H54 (cell line): ENCODE data around the gene DIS3L2.
"Not testable (repeated sequence)": the region's sequence is repeated elsewhere in the genome, so short reads cannot be mapped to it uniquely, and the experiment has no call there.

Experiments
- DNase-seq: peaks from one replicate; pipeline ENCODE4 v3.0.0; 2011; ENCODE audit warnings: low spot score, mixed read lengths; ENCODE audit not compliant: insufficient read length
- FAIRE-seq: peaks from 3 replicates; lab custom pipeline; 2011; peaks lifted over from hg19 to GRCh38; lab: Jason Lieb, UNC
- POLR2A ChIP-seq: IDR thresholded peaks from 2 replicates; pipeline ENCODE4 v1.6.1; 2011; ENCODE audit warnings: low read depth, mild to moderate bottlenecking, low read length

The DIS3L2 gene

DNA sequence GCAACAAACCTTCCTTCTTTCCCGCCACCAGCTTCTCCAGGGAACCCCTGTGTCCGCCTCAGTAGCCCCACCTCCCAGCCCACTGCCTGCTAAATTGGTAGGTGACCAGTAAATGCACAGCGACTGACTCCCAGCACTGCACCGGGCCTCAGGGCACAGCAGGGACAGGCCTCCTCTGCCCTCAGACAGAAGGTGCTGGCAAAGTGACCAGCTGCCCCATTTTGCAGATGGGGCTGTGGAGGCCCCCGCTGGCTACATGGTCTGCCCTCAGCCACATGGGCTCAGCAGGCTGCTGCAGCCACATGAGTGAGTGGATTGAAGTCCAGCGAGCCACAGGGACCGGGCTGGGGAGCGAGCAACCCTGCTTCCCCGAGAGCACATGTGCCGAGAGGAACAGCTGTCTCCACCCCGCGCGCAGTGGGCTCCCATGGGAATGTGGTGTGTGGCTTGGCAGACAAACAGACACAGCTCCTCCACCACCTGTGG lies 27.6 kb upstream of the DIS3L2 start:
- FAIRE-seq (no peak), DNase-seq (no peak)
- TF ChIP-seq POLR2A: no peak

DNA sequence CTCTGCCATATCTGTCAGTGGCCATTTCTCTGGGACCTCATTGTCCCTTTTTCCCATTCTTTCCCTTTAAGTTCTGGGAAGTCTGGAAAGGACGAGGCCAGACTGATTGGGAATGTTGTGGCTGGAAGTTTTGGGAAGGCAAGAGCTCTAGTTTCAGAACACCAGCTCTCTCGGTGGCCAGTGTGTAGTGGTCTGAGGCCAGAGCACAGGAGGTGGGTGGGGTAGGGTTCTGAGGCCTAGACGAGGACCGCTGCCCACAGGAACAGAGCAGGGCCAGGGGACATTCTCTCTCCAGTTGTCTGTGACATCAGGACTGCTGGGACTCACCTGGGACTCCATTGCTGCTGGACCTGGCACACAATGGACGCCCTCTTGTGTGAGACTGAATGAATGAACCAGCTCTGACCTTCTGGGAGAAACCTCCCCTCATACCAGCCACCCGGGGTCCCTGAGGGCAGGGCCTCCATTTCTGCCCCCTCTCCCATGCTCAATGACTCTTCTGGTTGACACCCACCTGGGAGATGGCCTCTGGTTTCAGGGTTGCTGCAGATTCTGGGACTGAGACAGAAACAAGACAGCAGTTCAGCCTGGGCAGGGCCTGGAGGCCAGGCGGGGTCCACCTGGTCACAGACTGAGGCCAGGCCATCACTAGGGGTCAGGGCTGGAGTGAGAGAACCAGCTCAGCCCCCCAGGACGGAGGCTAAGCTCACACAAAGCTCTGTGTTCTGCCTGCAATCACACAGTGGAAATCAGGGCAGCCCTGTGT lies 26.9 kb upstream of the DIS3L2 start:
- FAIRE-seq: no peak
- no peak for DNase-seq
- no peak for TF ChIP-seq POLR2A

DNA sequence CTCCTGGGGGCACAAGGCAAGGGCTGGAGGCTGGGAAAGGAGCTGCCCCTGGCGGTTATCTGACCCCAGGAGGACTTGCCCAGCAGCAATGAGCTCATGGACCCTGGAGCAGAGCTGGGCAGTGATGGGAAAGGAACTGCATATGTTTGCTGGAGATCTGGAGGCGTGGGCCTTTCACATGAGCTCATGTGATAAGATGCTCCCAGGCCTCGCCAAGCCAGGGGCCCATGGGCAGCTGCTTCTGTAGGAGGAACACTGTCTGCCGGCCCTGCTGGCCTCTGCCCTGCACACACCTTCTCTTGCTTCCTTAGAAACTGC lies 26.3 kb upstream of the DIS3L2 start:
- no peak for TF ChIP-seq POLR2A
- no peak for DNase-seq
- FAIRE-seq: no peak

GRCh38 chr2:231935815-231936214 lies 25.7 kb upstream of the DIS3L2 start:
- no peak for TF ChIP-seq POLR2A
- DNase-seq: no peak
- FAIRE-seq: no peak

DNA sequence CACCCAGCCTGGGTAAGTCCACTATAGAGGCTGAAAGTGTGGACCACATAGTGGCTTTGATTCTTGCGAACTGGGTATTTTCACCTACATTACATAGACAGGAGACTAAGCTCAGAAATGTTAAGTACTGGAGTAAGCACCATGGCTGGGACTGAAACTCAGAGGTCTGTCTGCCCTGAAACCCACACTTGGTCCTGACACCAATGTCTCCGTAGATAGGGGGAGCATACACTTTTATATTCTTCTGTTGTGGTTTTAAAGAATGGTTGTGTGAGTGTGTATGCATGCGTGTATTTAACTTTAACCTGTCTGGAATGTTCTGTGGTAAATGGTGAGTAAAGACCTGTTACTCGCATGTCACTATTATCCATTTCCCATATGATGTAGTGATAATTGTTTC lies 25.0 kb upstream of the DIS3L2 start:
- DNase-seq (no peak), FAIRE-seq (no peak)
- TF ChIP-seq POLR2A: no peak

- no peak for FAIRE-seq
- DNase-seq: no peak
- no peak for TF ChIP-seq POLR2A
Measured at GRCh38 chr2:231937057-231937456, 24.5 kb upstream of the DIS3L2 start.

- DNase-seq (no peak), FAIRE-seq (no peak)
- TF ChIP-seq POLR2A: no peak
Measured at GRCh38 chr2:231939022-231939421, 22.5 kb upstream of the DIS3L2 start.

GRCh38 chr2:231940795-231941194 lies 20.7 kb upstream of the DIS3L2 start:
- TF ChIP-seq POLR2A: no peak
- no peak for FAIRE-seq
- no peak for DNase-seq

- TF ChIP-seq POLR2A: no peak
- DNase-seq (no peak), FAIRE-seq (no peak)
Measured at GRCh38 chr2:231941673-231942072, 19.8 kb upstream of the DIS3L2 start.

- TF ChIP-seq POLR2A: no peak
- no peak for FAIRE-seq
Measured at GRCh38 chr2:231942180-231942579, 19.3 kb upstream of the DIS3L2 start.

GRCh38 chr2:231946241-231946814 lies 15.2 kb upstream of the DIS3L2 start:
- DNase-seq (no peak), FAIRE-seq (no peak)
- no peak for TF ChIP-seq POLR2A

More at GRCh38 chr2:231942180-231942579, 19.3 kb upstream of the DIS3L2 start:
- DNase-seq: no peak

DNA sequence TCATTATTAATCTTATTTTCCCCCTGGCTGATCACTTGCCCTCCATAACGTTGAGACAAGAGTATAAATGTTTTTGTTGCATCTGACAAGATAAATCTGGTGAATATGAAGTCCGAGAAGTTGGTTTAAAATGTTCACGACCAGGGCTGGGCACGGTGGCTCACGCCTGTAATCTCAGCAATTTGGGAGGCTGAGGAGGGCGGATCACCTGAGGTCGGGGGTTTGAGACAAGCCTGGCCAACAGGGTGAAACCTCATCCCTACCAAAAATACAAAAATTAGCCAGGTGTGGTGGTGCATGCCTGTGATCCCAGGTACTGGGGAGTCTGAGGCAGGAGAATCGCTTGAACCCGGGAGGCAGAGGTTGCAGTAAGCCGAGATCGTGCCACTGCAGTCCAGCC lies 14.4 kb upstream of the DIS3L2 start:
- not testable (repeated sequence) for FAIRE-seq

DNA sequence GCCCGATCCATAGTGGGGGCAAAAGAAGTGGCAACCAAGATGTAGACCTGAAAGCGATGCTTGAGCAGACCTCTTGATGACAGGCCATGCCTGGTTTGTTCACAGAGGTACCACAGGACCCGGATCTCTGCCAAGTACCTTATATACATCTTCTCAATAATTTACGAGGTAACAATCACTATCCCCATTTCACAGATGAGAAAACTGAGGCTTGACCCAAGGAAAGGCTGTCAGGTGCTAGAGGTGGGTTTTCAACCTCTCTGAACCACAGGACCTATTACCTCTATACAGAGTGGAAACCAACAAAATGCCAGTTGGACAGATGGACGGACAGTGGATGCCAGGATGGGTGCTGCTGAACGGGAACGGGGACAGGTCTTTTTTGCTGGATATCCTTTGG lies 13.8 kb upstream of the DIS3L2 start:
- FAIRE-seq: no peak
- TF ChIP-seq POLR2A: no peak
- DNase-seq: no peak

More for the DNA sequence above, 14.4 kb upstream of the DIS3L2 start:
- DNase-seq: not testable (repeated sequence)

DNA sequence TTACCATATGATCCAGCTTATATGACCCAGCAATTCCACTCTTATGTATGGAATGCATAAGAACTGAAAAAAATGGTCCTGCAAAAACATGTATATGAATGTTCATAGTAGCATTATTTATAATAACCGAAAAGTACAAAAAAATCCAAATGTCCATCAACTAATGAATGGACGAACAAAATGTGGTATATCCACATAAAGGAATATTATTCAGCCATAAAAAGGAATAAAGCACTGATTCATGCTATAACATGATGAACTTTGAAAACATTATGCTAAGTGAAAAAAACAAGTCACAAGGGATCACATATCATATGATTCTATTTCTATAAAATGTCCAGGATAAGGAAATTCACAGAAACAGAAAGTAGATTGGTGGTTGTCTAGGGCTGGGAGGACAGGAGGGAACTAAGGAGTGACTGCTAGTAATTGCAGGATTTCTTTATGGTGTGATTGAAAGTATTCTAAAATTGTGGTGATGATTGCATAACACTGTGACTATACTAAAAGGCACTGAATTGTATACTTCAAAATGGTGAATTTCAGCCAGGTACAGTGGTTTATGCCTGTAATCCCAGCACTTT lies 10.0 kb upstream of the DIS3L2 start:
- no peak for FAIRE-seq
- DNase-seq: no peak
- no peak for TF ChIP-seq POLR2A
